ENCODE data around the gene WWP2.
"Not testable (repeated sequence)": the region's sequence is repeated elsewhere in the genome, so short reads cannot be mapped to it uniquely, and the experiment has no call there.

Gene WWP2

DNA sequence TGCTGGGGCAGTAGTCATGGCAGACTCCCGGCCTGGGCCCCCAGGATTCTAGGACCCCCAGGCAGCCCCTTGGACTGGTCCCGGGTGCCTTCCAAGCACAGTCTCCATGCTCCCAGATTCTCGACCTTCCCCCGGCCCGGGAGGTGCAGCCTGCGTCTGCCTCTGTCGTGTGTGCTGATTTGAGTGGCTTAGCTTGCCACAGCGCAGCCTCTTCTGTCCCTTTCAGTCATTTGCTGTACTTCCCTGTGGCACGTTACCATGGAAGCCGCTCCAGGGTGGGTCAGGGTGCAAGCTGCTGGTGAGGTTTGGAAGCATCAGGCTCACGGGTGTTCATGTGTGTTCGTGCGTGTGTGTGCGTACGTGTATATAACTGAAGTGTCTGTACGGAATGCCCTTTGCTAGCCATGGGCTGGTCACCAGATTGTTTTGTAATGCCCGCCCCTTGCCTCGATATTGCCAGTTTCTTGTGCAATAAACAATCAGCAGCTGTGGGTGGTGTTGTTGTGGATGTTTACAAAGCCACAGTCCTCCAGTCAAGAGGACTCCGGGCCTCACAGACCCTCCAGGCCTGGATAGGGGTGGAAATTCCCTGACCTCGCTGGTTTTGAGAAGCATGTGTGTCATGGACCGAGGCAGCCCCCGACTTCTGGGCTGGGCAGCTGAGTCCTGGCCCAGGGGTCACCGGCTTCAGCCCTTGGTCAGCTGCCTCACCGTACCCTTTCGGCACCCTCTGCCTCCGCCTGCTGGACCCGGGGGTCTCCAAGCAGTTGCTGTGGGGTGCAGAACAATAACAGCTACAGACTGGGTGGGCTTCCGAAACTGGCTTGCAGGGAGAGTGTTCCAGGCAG is 179.3 kb downstream of the WWP2 start:
- Histone ChIP-seq H3K4me1 (ENCODE audit: control insufficient read depth, insufficient read depth, low read length) (no peaks in the 10 kb centered on the region), H3K9me3 (ENCODE audit: control insufficient read depth, insufficient read depth, low read length) (no peaks in the 10 kb centered on the region), H3K27ac (ENCODE audit: low read length) (no peak overlapping the region), H3K27me3 (ENCODE audit: control insufficient read depth, insufficient read depth, low read length) (no peaks in the 10 kb centered on the region), H3K4me3 (ENCODE audit: low read length) (no peak overlapping the region), H3K36me3 (ENCODE audit: control insufficient read depth, insufficient read depth, low read length) (peaks cover 6% of the 10 kb centered on the region; the same call in 1 of the 2 replicates)
- no CpG with 5 or more reads among the region's 28 CpGs for WGBS (ENCODE audit: insufficient coverage, insufficient read length)
- no peak for DNase-seq (ENCODE audit: low read depth, low spot score)

DNA sequence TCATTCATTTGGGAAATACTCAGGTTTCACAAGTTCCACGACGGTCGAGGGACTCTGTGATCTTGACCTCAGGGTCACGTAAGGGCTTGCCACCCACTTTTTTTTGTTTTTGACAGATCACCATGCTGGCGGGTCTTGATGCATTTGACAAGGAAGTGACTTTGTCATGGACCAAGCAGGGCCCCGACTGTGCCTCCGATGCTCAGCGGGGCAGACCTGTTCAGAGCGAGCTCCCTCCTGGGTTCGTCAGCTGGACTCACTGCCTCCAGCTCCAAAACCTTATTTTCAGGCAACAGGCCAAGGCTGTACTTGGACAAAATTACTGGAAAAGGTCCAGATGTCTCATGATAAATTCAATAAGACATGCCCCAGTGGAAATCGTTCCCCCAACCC is 180.0 kb downstream of the WWP2 start:
- no CpG with 5 or more reads among the region's 11 CpGs for WGBS (ENCODE audit: insufficient coverage, insufficient read length)
- Histone ChIP-seq H3K36me3 (ENCODE audit: control insufficient read depth, insufficient read depth, low read length) (peaks cover 4% of the 10 kb centered on the region; the same call in 1 of the 2 replicates), H3K4me1 (ENCODE audit: control insufficient read depth, insufficient read depth, low read length) (no peaks in the 10 kb centered on the region), H3K9me3 (ENCODE audit: control insufficient read depth, insufficient read depth, low read length) (no peaks in the 10 kb centered on the region), H3K27ac (ENCODE audit: low read length) (no peak overlapping the region), H3K27me3 (ENCODE audit: control insufficient read depth, insufficient read depth, low read length) (no peaks in the 10 kb centered on the region), H3K4me3 (ENCODE audit: low read length) (no peak overlapping the region)
- DNase-seq (ENCODE audit: low read depth, low spot score) = no peak

DNA sequence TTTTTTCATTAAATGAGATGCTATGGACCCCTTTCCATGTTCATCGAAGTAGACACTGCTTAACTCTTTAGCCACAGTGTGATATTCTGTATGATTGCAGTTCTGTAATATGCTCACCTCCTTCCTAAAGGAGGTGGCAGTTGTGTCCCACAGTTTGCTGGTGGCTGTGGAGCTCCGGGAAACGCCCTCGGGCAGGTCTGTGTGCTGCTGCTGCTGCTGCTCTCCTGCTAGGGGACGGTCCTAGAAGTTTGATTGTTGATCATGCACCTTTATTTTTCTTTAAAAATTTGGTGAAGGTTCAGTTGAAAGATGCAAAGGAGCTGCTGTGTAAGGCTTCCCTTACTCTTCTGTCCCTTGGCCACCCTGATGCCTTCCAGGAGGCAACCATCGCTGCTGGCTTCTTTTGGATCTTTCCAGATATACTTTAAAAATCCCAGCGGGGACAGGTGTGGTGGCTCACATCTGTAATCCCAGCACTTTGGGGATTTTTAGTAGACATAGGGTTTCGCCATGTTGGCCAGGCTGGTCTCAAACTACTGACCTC is 180.6 kb downstream of the WWP2 start:
- Histone ChIP-seq H3K27ac (ENCODE audit: low read length) (no peak overlapping the region), H3K4me3 (ENCODE audit: low read length) (no peak overlapping the region), H3K36me3 (ENCODE audit: control insufficient read depth, insufficient read depth, low read length) (peaks cover under 1% of the 10 kb centered on the region; the same call in 1 of the 2 replicates), H3K9me3 (ENCODE audit: control insufficient read depth, insufficient read depth, low read length) (no peaks in the 10 kb centered on the region), H3K27me3 (ENCODE audit: control insufficient read depth, insufficient read depth, low read length) (no peaks in the 10 kb centered on the region), H3K4me1 (ENCODE audit: control insufficient read depth, insufficient read depth, low read length) (no peaks in the 10 kb centered on the region)
- DNase-seq (ENCODE audit: low read depth, low spot score) = no peak
- no CpG with 5 or more reads among the region's 8 CpGs for WGBS (ENCODE audit: insufficient coverage, insufficient read length)

DNA sequence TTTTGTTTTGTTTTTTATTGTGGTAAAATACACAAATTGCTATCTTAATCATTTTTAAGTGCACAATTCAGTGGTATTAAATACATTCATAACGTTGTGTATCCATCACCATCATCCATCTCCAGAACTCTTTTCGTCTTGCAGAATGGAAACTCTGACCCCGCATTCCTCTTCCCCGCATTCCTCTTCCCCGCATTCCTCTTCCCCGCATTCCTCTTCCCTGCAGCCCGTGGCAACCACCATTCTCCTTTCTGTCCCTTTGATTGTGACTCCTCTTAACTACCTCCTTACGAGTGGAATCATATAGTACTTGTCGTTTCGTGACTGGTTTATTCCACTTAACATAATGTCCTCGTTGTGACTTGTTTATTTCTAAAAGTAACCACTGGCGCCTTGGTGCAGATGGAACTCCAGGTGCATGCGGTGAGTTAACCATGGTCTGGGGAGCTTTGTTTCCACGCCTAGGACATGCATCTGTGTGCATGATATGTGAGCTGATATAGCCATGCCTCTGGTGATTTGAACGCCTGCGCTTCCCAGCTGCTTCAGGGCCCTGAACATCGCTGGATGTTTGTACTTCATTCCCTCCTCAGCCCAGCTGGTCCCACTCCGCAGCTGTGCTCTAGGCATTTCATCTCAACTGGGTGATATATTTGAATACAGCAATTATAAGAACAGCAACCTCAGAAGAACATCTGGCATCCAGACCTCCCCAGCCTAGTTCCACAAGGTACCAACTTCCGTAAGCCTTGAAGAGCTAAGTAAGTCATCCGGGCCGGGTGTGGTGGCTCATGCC is 181.3 kb downstream of the WWP2 start:
- not testable (repeated sequence) for H3K4me1 ChIP-seq (ENCODE audit: control insufficient read depth, insufficient read depth, low read length); H3K27ac ChIP-seq (ENCODE audit: low read length); H3K4me3 ChIP-seq (ENCODE audit: low read length); H3K36me3 ChIP-seq (ENCODE audit: control insufficient read depth, insufficient read depth, low read length); H3K27me3 ChIP-seq (ENCODE audit: control insufficient read depth, insufficient read depth, low read length); H3K9me3 ChIP-seq (ENCODE audit: control insufficient read depth, insufficient read depth, low read length); DNase-seq (ENCODE audit: low read depth, low spot score)
- no CpG with 5 or more reads among the region's 21 CpGs for WGBS (ENCODE audit: insufficient coverage, insufficient read length)

GRCh38 chr16:69950411-69950810 is 188.3 kb downstream of the WWP2 start:
- no CpG with 5 or more reads among the region's 17 CpGs for WGBS (ENCODE audit: insufficient coverage, insufficient read length)
- not testable (repeated sequence) for DNase-seq (ENCODE audit: low read depth, low spot score); H3K27ac ChIP-seq (ENCODE audit: low read length); H3K4me1 ChIP-seq (ENCODE audit: control insufficient read depth, insufficient read depth, low read length); H3K4me3 ChIP-seq (ENCODE audit: low read length); H3K36me3 ChIP-seq (ENCODE audit: control insufficient read depth, insufficient read depth, low read length); H3K9me3 ChIP-seq (ENCODE audit: control insufficient read depth, insufficient read depth, low read length); H3K27me3 ChIP-seq (ENCODE audit: control insufficient read depth, insufficient read depth, low read length)

- not testable (repeated sequence) for H3K4me3 ChIP-seq (ENCODE audit: low read length); DNase-seq (ENCODE audit: low read depth, low spot score); H3K36me3 ChIP-seq (ENCODE audit: control insufficient read depth, insufficient read depth, low read length); H3K9me3 ChIP-seq (ENCODE audit: control insufficient read depth, insufficient read depth, low read length); H3K27ac ChIP-seq (ENCODE audit: low read length); H3K27me3 ChIP-seq (ENCODE audit: control insufficient read depth, insufficient read depth, low read length); H3K4me1 ChIP-seq (ENCODE audit: control insufficient read depth, insufficient read depth, low read length)
- no CpG with 5 or more reads among the region's 26 CpGs for WGBS (ENCODE audit: insufficient coverage, insufficient read length)
Observed at GRCh38 chr16:69951017-69951671, 189.0 kb downstream of the WWP2 start, which contains the start of gene CLEC18A. Gene CLEC18A (plus strand): TSS chr16:69951334. CDS start chr16:69951367, 33 bp downstream.

- H3K27ac ChIP-seq (ENCODE audit: low read length); H3K36me3 ChIP-seq (ENCODE audit: control insufficient read depth, insufficient read depth, low read length); DNase-seq (ENCODE audit: low read depth, low spot score); H3K9me3 ChIP-seq (ENCODE audit: control insufficient read depth, insufficient read depth, low read length); H3K27me3 ChIP-seq (ENCODE audit: control insufficient read depth, insufficient read depth, low read length); H3K4me1 ChIP-seq (ENCODE audit: control insufficient read depth, insufficient read depth, low read length); H3K4me3 ChIP-seq (ENCODE audit: low read length): not testable (repeated sequence)
- no CpG with 5 or more reads among the region's 14 CpGs for WGBS (ENCODE audit: insufficient coverage, insufficient read length)
Observed at GRCh38 chr16:69951672-69952031, 189.5 kb downstream of the WWP2 start.

DNA sequence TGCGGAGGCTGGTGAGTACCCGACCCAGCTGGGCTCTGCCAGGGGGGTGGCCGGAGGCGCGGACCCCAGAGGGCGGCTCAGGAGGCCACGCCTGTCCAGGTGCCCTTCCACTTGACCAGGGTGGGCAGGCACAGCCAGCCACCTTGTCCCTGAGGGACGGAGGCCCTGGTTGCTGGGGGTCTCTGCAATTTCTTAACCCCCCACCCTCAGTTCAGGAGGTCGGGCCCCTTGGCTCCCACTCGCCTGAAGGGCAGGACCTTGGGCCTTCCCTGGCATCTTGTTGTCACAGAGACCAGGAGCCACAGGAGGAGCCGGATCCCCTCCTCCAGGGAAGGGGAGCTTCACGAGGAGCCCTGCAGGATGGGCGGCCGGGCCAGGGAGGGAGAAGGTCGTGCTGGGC is 190.0 kb downstream of the WWP2 start:
- H3K4me3 ChIP-seq (ENCODE audit: low read length); H3K4me1 ChIP-seq (ENCODE audit: control insufficient read depth, insufficient read depth, low read length); H3K36me3 ChIP-seq (ENCODE audit: control insufficient read depth, insufficient read depth, low read length); DNase-seq (ENCODE audit: low read depth, low spot score); H3K27me3 ChIP-seq (ENCODE audit: control insufficient read depth, insufficient read depth, low read length); H3K27ac ChIP-seq (ENCODE audit: low read length); H3K9me3 ChIP-seq (ENCODE audit: control insufficient read depth, insufficient read depth, low read length): not testable (repeated sequence)
- WGBS (ENCODE audit: insufficient coverage, insufficient read length) = no CpG with 5 or more reads among the region's 15 CpGs

- not testable (repeated sequence) for H3K4me3 ChIP-seq (ENCODE audit: low read length); H3K9me3 ChIP-seq (ENCODE audit: control insufficient read depth, insufficient read depth, low read length); H3K4me1 ChIP-seq (ENCODE audit: control insufficient read depth, insufficient read depth, low read length); H3K27me3 ChIP-seq (ENCODE audit: control insufficient read depth, insufficient read depth, low read length); DNase-seq (ENCODE audit: low read depth, low spot score); H3K36me3 ChIP-seq (ENCODE audit: control insufficient read depth, insufficient read depth, low read length); H3K27ac ChIP-seq (ENCODE audit: low read length)
- WGBS (ENCODE audit: insufficient coverage, insufficient read length) = no CpG with 5 or more reads among the region's 24 CpGs
Observed at GRCh38 chr16:69952572-69953355, 190.6 kb downstream of the WWP2 start.

- H3K4me1 ChIP-seq (ENCODE audit: control insufficient read depth, insufficient read depth, low read length); H3K4me3 ChIP-seq (ENCODE audit: low read length); DNase-seq (ENCODE audit: low read depth, low spot score); H3K27me3 ChIP-seq (ENCODE audit: control insufficient read depth, insufficient read depth, low read length); H3K9me3 ChIP-seq (ENCODE audit: control insufficient read depth, insufficient read depth, low read length); H3K36me3 ChIP-seq (ENCODE audit: control insufficient read depth, insufficient read depth, low read length); H3K27ac ChIP-seq (ENCODE audit: low read length): not testable (repeated sequence)
- WGBS (ENCODE audit: insufficient coverage, insufficient read length) = no CpG with 5 or more reads among the region's 13 CpGs
Observed at GRCh38 chr16:69954241-69954640, 192.1 kb downstream of the WWP2 start.
